Thyroid gland (tissue), 4 donors: ENCODE data around the gene RARB. TPM values are rescaled to one million over a fixed set of nuclear protein-coding genes. Genes with fewer than 3 reads are reported as not detected.

Source experiments
- DNase-seq, 2 donors: peaks; one replicate each; pipeline ENCODE4 v3.0.0-alpha.2; 2019
- H3K27ac ChIP-seq, 3 donors: fragments of 200-600 bp; sonication (generic); 1 replicate in 2 of 3; 2 replicates in 1 of 3; pipeline ENCODE4 v1.5.1; 2016 to 2019; ENCODE audit warnings: mild to moderate bottlenecking in 1 of 3, moderate library complexity in 1 of 3
- H3K27me3 ChIP-seq: fragments of 200-600 bp; sonication (generic); one replicate; pipeline ENCODE4 v1.5.1; 2019
- H3K36me3 ChIP-seq, 2 donors: fragments of 200-600 bp; sonication (generic); one replicate each; pipeline ENCODE4 v1.5.1; 2016 to 2019
- H3K4me1 ChIP-seq, 2 donors: fragments of 200-600 bp; sonication (generic); one replicate each; pipeline ENCODE4 v1.5.1; 2017 to 2019
- H3K4me3 ChIP-seq, 3 donors: fragments of 200-600 bp; sonication (generic); replicated peaks in 1 of 3; 1 replicate in 2 of 3; 2 replicates in 1 of 3; pipeline ENCODE4 v1.5.1; 2016; ENCODE audit warnings: mild to moderate bottlenecking in 1 of 3
- H3K9me3 ChIP-seq: fragments of 200-600 bp; sonication (generic); one replicate; pipeline ENCODE4 v1.5.1; 2017
- CTCF ChIP-seq, 6 experiments: fragments of 200-600 bp in 3 of 6; fragments of 450-650 bp in 3 of 6; sonication (generic) in 3 of 6; IDR thresholded peaks; one replicate each; pipeline ENCODE4 v1.5.1; 2016 to 2019; ENCODE audit warnings: antibody characterized with exemption in 6 of 6, mild to moderate bottlenecking in 2 of 6, inconsistent platforms in 1 of 6, moderate library complexity in 1 of 6
- POLR2A ChIP-seq, 2 donors: fragments of 450-650 bp; IDR thresholded peaks; one replicate each; pipeline ENCODE4 v1.6.1; 2017; ENCODE audit warnings: antibody characterized with exemption in 2 of 2, mild to moderate bottlenecking in 2 of 2, moderate library complexity in 1 of 2
- WGBS, 2 donors: methylation state at CpG; one replicate each; pipeline ENCODE4 v1.1.5; 2017; 5-methylcytosine and 5-hydroxymethylcytosine counted together
- intact Hi-C: fragments of 100-400 bp; cut with DNase I; formaldehyde crosslinking; loops from one replicate; pipeline ENCODE4 v1.15.1; 2023
- total RNA-seq, 4 donors: library from RNA; depleted of rRNA; stranded (reverse); fragments of >200 nt; gene quantifications; one replicate each; pipeline ENCODE4 v1.2.3, GENCODE V29; 2016

Gene RARB
- total RNA-seq, 4 donors from 2014 or later = 13.6 to 31.5 (median 20.5) TPM

DNA sequence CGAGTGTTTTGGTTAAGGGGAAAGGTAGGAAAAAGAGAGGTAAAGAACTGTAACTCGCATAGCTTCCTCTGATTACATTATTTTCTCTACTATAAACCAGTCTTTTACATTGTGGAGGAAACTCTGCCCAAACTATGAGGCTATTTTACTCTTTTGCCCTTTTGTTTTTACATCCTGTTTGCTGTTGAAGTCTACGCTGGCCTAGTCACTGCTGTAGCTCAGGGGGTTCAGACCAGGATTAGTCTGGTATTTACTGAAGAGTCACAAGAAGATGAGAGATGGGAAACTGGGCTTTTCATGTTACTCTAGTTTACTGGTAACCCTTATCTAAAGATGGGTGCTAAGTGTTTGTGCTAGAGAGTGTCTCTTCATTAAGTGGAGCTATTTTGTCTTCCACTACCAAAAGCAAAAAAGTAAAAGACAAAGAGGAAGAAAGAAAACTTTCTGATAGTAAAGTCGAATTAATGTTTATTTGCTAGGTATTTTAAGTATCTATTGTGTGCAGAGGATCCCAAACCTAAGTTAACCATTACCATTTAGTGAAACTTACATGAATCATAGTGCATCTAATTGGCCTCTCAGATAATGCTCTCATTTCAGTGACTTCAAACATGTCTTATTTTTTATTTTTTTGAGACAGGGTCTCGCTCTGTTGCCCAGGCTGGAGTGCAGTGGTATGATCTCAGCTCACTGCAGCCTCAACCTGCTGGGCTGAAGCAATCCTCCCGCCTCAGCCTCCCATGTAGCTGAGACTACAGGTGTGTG lies 10.9 kb downstream of the RARB start:
- Histone ChIP-seq H3K4me3 (no peak overlapping the region), H3K36me3 (no peaks in the 10 kb centered on the region), H3K9me3 (no peaks in the 10 kb centered on the region), H3K27ac (peak overlapping the region in 1 of 3 donors; percentile 11), H3K4me1 (peaks cover 4 to 11% of the 10 kb centered on the region in 2 donors), H3K27me3 (no peaks in the 10 kb centered on the region)
- TF ChIP-seq POLR2A (IDR thresholded peaks at IDR 0.05) (no peak), CTCF (IDR thresholded peaks at IDR 0.05) (no peak)
- 72 to 73% methylated on average over 6 of the region's 6 CpGs for WGBS, 2 donors
- no peak for DNase-seq
- intact Hi-C loops = no loop called here

DNA sequence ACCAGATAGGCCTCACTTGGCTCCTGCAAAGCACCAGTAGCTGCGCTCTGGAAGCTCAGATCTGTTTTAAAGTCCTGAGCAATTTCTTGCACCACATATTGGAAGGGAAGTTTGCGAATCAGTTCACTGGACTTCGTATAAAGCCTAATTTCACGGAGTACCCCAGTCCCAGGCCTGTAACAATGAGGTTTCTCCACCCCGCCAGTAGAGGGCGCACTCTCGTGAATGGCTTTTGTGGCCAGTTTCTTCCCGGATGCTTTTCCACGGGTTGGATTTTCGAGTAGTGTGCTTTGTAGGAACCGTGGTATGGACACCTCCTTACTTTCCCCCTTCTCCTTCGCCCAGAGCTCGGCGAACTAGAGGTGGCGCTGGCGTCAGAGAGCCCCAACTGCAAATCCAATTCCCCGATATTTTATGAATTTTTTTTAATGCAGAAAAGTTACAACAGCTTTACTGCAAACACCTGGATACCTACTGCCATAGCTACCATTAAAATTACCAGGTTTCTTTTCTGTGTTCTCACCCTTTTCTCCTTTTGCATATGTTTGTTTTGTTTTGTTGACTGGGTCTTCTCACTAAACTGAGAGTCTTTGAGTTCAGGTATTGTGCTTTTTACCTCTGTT lies 13.3 kb downstream of the RARB start:
- WGBS, 2 donors = 95 to 97% methylated on average over 17 of the region's 17 CpGs
- intact Hi-C loops = no loop called here

GRCh38 chr3:25442486-25442885 lies 14.4 kb downstream of the RARB start:
- Histone ChIP-seq H3K4me3 (no peak overlapping the region), H3K9me3 (no peaks in the 10 kb centered on the region), H3K4me1 (peaks cover 4 to 9% of the 10 kb centered on the region in 2 donors), H3K36me3 (no peaks in the 10 kb centered on the region), H3K27ac (no peak overlapping the region), H3K27me3 (no peaks in the 10 kb centered on the region)
- TF ChIP-seq POLR2A (IDR thresholded peaks at IDR 0.05) (no peak), CTCF (IDR thresholded peaks at IDR 0.05) (no peak)
- intact Hi-C loops = no loop called here
- WGBS, 2 donors = 82 to 87% methylated on average over 3 of the region's 3 CpGs
- no peak for DNase-seq

More for the DNA sequence above, 13.3 kb downstream of the RARB start:
- Histone ChIP-seq H3K4me3 (no peak overlapping the region), H3K9me3 (no peaks in the 10 kb centered on the region), H3K27me3 (no peaks in the 10 kb centered on the region), H3K27ac (no peak overlapping the region), H3K36me3 (no peaks in the 10 kb centered on the region), H3K4me1 (peaks cover 4 to 9% of the 10 kb centered on the region in 2 donors)
- DNase-seq = no peak
- TF ChIP-seq POLR2A (IDR thresholded peaks at IDR 0.05) (no peak), CTCF (IDR thresholded peaks at IDR 0.05) (peak in 1 of 6 experiments; percentile 36)

GRCh38 chr3:25444273-25444672 lies 16.2 kb downstream of the RARB start:
- H3K27ac ChIP-seq = no peak overlapping the region
- TF ChIP-seq POLR2A (IDR thresholded peaks at IDR 0.05) = no peak
- TF ChIP-seq CTCF (IDR thresholded peaks at IDR 0.05) = no peak
- H3K4me1 ChIP-seq = peaks cover 9 to 11% of the 10 kb centered on the region in 2 donors
- H3K4me3 ChIP-seq = no peak overlapping the region
- H3K9me3 ChIP-seq = no peaks in the 10 kb centered on the region
- H3K27me3 ChIP-seq = no peaks in the 10 kb centered on the region
- intact Hi-C loops = no loop called here
- WGBS, 2 donors = 70 to 82% methylated on average over 2 of the region's 2 CpGs
- no peak for DNase-seq
- H3K36me3 ChIP-seq = no peaks in the 10 kb centered on the region

- H3K4me3 ChIP-seq = no peak overlapping the region
- H3K27me3 ChIP-seq = no peaks in the 10 kb centered on the region
- TF ChIP-seq CTCF (IDR thresholded peaks at IDR 0.05) = no peak
- TF ChIP-seq POLR2A (IDR thresholded peaks at IDR 0.05) = no peak
- no peak overlapping the region for H3K27ac ChIP-seq
- H3K4me1 ChIP-seq = peaks cover 14 to 18% of the 10 kb centered on the region in 2 donors
- DNase-seq = no peak
- 88% methylated on average over 4 of the region's 4 CpGs for WGBS, 2 donors
- H3K36me3 ChIP-seq = no peaks in the 10 kb centered on the region
- intact Hi-C loops = no loop called here
- no peaks in the 10 kb centered on the region for H3K9me3 ChIP-seq
These were observed 17.7 kb downstream of the RARB start for GRCh38 chr3:25445731-25446130.
